Measurements from ENCODE around the gene ELN.

DNA sequence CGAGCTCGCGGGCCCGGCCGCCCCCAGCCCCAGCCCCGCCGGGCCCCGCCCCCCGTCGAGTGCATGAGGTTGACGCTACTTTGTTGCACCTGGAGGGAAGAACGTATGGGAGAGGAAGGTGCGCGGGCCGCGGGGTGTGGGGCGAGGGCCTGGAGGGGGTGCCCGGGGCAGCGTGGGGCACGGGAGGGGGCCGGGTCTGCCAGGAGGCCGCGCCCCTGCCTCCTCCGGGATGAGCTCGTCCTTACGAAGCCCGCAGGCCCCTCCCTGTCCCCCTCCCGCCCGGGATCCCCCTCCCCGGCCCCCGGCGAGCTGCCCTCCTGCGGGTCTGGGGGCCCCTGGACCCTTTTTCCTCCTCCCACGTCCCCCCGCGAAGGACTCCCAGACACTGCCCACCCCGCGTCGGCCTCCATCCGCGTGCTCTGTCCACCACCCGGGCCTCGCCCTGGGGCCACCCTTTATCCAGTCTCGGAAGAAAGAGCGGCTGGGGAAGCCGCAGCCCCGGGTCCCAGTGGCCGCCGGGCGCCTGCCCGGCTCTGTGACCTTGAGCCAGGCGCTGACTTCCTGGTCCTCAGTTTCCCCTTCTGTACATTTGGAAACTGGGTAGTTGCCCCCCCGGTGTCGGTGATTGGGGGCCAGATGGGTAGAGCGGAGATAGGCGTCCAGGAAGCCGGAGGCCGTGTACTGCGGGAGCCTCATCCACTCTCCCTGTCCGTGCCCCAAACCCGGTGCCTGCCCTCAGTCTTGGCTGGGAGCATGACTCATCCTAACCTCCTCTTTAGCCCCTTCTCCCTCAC lies 56.2 kb downstream of the ELN start:
- TF ChIP-seq, protein P1, sequence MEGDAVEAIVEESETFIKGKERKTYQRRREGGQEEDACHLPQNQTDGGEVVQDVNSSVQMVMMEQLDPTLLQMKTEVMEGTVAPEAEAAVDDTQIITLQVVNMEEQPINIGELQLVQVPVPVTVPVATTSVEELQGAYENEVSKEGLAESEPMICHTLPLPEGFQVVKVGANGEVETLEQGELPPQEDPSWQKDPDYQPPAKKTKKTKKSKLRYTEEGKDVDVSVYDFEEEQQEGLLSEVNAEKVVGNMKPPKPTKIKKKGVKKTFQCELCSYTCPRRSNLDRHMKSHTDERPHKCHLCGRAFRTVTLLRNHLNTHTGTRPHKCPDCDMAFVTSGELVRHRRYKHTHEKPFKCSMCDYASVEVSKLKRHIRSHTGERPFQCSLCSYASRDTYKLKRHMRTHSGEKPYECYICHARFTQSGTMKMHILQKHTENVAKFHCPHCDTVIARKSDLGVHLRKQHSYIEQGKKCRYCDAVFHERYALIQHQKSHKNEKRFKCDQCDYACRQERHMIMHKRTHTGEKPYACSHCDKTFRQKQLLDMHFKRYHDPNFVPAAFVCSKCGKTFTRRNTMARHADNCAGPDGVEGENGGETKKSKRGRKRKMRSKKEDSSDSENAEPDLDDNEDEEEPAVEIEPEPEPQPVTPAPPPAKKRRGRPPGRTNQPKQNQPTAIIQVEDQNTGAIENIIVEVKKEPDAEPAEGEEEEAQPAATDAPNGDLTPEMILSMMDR (IDR thresholded peaks at IDR 0.05; ENCODE audit: low read depth, low read length): no peak
- peak; percentile 14 for TF ChIP-seq POLR2A (IDR thresholded peaks at IDR 0.05; ENCODE audit: extremely low read depth, insufficient read length)
- TF ChIP-seq, protein P2, sequence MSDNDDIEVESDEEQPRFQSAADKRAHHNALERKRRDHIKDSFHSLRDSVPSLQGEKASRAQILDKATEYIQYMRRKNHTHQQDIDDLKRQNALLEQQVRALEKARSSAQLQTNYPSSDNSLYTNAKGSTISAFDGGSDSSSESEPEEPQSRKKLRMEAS (IDR thresholded peaks at IDR 0.05; ENCODE audit: low read depth, low read length): no peak
